Left ventricle myocardium inferior (tissue), 1 donor: Measurements from ENCODE around the gene GALNT16. TPM values are rescaled to one million over a fixed set of nuclear protein-coding genes. Genes with fewer than 3 reads are reported as not detected.

Experiments used
- DNase-seq: peaks from one replicate; pipeline ENCODE4 v3.0.0-alpha.2; 2020
- H3K27ac ChIP-seq: fragments of 200-600 bp; replicated peaks from 2 replicates; pipeline ENCODE4 v1.8.0; 2021
- H3K27me3 ChIP-seq: fragments of 200-600 bp; 2 replicates; pipeline ENCODE4 v1.8.0; 2021; ENCODE audit warnings: low read depth
- H3K36me3 ChIP-seq: fragments of 200-600 bp; 2 replicates; pipeline ENCODE4 v1.8.0; 2021
- H3K4me1 ChIP-seq: fragments of 200-600 bp; 2 replicates; pipeline ENCODE4 v1.8.0; 2021
- H3K4me3 ChIP-seq: fragments of 200-600 bp; 2 replicates; pipeline ENCODE4 v1.8.0; 2021; ENCODE audit warnings: mild to moderate bottlenecking, moderate library complexity
- H3K9me3 ChIP-seq: fragments of 200-600 bp; replicated peaks from 2 replicates; pipeline ENCODE4 v1.8.0; 2021
- CTCF ChIP-seq: fragments of 200-600 bp; IDR thresholded peaks from 2 replicates; pipeline ENCODE4 v1.8.0; 2021; ENCODE audit warnings: antibody characterized with exemption, mild to moderate bottlenecking, borderline replicate concordance
- intact Hi-C: fragments of 100-400 bp; cut with micrococcal nuclease; formaldehyde crosslinking; loops from one replicate; pipeline ENCODE4 v1.11.0; 2022
- total RNA-seq: library from RNA; stranded (reverse); fragmentation: NEBNext Ultra II Directional; extraction: Animal tissue kit (Norgen Biotek cat#: 25700); gene quantifications from one replicate; pipeline ENCODE4 v1.2.1, GENCODE V29; 2021
- donor health status: DM: no; HTN: yes; CAD: no; lungs with severe emphysema.

Gene GALNT16
- total RNA-seq, 1 donor from 2014 or later, result 70.5 TPM

GRCh38 chr14:69349091-69349777, 89.3 kb downstream of the GALNT16 start:
- DNase-seq, result no peak
- Histone ChIP-seq H3K36me3 (peaks cover 46% of the 10 kb centered on the region), H3K27me3 (peaks cover 4% of the 10 kb centered on the region), H3K4me3 (no peak overlapping the region), H3K9me3 (no peaks in the 10 kb centered on the region), H3K4me1 (no peaks in the 10 kb centered on the region), H3K27ac (no peak overlapping the region)
- intact Hi-C loops, result no loop called here
- TF ChIP-seq CTCF, result no peak

DNA sequence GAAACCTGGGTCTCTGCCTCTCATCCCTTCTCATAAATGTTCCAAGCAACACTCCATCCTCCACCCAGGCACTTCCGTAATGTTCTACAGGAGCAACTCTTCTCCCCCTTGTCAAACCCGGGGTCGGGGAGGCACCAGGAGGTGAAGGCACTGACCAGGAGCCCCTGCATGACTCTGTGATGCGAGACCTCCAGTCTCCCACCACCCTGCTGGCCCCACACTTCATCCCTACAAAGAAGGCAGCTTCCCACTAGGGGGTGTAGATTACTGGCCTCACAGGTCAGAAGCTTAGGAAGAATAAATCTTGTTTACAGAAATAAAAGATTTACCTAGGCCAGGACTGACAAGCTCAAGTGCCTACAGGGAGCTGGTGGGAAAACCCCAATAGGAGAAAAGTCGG, 90.9 kb downstream of the GALNT16 start:
- no peak for TF ChIP-seq CTCF
- H3K27ac ChIP-seq, result no peak overlapping the region
- peaks cover 4% of the 10 kb centered on the region for H3K27me3 ChIP-seq
- no peak overlapping the region for H3K4me3 ChIP-seq
- H3K36me3 ChIP-seq, result peaks cover 46% of the 10 kb centered on the region
- H3K4me1 ChIP-seq, result peaks cover 11% of the 10 kb centered on the region
- intact Hi-C loops, result loop anchor here (10.0 kb wide), 1 partner anchor 106 kb away; no protein-coding TSS in a partner anchor
- no peaks in the 10 kb centered on the region for H3K9me3 ChIP-seq
- DNase-seq, result no peak

DNA sequence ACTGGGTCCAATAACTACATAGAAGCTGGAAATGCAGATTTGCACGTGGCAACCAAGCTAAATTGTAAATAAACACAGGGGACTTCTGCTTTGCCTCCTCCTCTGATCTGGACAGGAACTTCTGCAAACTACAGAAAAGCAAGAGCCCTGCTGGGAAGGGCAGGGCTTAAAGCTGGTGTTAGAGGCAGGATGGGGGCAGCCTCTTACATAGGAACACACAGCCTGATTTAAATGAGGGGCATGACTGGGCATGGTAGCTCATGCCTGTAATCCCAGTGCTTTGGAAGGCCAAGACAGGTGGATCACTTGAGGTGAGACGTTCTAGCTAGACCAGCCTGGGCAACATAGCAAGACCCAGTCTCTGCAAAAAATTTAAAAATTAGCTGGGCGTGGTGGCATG, 91.4 kb downstream of the GALNT16 start:
- no peak for TF ChIP-seq CTCF
- no peak overlapping the region for H3K4me3 ChIP-seq
- peaks cover 4% of the 10 kb centered on the region for H3K27me3 ChIP-seq
- peaks cover 16% of the 10 kb centered on the region for H3K4me1 ChIP-seq
- H3K36me3 ChIP-seq, result peaks cover 46% of the 10 kb centered on the region
- no peaks in the 10 kb centered on the region for H3K9me3 ChIP-seq
- H3K27ac ChIP-seq, result no peak overlapping the region
- DNase-seq, result no peak
- intact Hi-C loops, result loop anchor here (10.0 kb wide), 1 partner anchor 107 kb away; no protein-coding TSS in a partner anchor

DNA sequence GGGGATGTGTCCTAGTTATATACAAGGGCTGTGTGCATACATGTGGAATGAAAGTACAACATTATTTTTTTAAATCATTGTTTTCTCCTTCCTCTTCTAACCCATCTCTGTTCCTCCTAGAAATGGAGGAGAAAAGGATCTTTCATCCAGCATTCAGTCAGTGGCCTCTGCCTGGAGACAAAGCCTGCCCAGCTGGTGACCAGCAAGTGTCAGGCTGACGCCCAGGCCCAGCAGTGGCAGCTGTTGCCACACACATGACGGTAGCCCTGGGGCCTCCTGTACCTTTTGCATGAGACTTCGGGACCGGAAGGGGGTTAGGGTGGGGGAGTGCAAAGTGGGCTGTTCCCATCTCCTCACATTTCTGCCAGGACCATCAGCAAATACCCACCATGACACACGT, 92.0 kb downstream of the GALNT16 start:
- DNase-seq, result no peak
- H3K27me3 ChIP-seq, result peaks cover 4% of the 10 kb centered on the region
- H3K36me3 ChIP-seq, result peaks cover 46% of the 10 kb centered on the region
- no peak overlapping the region for H3K4me3 ChIP-seq
- H3K27ac ChIP-seq, result no peak overlapping the region
- no peak for TF ChIP-seq CTCF
- no peaks in the 10 kb centered on the region for H3K9me3 ChIP-seq
- intact Hi-C loops, result loop anchor here (10.0 kb wide), 1 partner anchor 107 kb away; no protein-coding TSS in a partner anchor
- peaks cover 16% of the 10 kb centered on the region for H3K4me1 ChIP-seq

DNA sequence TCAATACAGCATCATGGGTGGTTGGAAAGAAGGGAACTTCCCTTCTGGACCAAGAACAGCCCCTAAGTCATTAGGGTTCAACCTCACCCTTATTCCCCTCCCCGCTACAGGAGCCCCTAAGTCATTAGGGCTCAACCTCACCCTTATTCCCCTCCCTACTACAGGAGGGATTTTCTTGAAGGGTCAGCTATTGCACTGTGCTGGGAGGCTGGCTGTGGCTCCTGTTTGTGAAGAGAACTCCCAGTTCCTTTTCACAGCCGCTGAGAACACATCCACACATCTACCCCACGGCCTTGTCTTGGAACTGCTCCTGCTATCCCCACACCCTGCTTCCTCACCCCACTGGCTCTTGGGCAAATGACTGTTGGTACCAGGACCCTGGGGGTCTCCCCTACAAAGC, 93.2 kb downstream of the GALNT16 start:
- intact Hi-C loops, result loop anchor here (10.0 kb wide), 1 partner anchor 108 kb away; no protein-coding TSS in a partner anchor
- peaks cover 4% of the 10 kb centered on the region for H3K27me3 ChIP-seq
- no peak for DNase-seq

More for the DNA sequence above, 93.2 kb downstream of the GALNT16 start:
- Histone ChIP-seq H3K4me3 (no peak overlapping the region), H3K36me3 (peaks cover 33% of the 10 kb centered on the region), H3K27ac (no peak overlapping the region), H3K4me1 (peaks cover 16% of the 10 kb centered on the region), H3K9me3 (no peaks in the 10 kb centered on the region)
- no peak for TF ChIP-seq CTCF
